Esophagus squamous epithelium (tissue), 4 donors: Measurements from ENCODE around the gene MYPN.

Source experiments
- POLR2A ChIP-seq, 4 donors: fragments of 450-650 bp; IDR thresholded peaks; one replicate each; pipeline ENCODE4 v1.6.1; 2017; ENCODE audit warnings: antibody characterized with exemption in 4 of 4, mild to moderate bottlenecking in 4 of 4, moderate library complexity in 3 of 4
- TF ChIP-seq, protein P1 (sequence below), 6 experiments: fragments of 450-650 bp in 4 of 6; fragments of 200-600 bp in 2 of 6; sonication (generic) in 2 of 6; IDR thresholded peaks; one replicate each; pipeline ENCODE4 v1.5.1; 2016 to 2019; ENCODE audit warnings: antibody characterized with exemption in 6 of 6, mild to moderate bottlenecking in 4 of 6, moderate library complexity in 4 of 6

- TF ChIP-seq, protein P1, sequence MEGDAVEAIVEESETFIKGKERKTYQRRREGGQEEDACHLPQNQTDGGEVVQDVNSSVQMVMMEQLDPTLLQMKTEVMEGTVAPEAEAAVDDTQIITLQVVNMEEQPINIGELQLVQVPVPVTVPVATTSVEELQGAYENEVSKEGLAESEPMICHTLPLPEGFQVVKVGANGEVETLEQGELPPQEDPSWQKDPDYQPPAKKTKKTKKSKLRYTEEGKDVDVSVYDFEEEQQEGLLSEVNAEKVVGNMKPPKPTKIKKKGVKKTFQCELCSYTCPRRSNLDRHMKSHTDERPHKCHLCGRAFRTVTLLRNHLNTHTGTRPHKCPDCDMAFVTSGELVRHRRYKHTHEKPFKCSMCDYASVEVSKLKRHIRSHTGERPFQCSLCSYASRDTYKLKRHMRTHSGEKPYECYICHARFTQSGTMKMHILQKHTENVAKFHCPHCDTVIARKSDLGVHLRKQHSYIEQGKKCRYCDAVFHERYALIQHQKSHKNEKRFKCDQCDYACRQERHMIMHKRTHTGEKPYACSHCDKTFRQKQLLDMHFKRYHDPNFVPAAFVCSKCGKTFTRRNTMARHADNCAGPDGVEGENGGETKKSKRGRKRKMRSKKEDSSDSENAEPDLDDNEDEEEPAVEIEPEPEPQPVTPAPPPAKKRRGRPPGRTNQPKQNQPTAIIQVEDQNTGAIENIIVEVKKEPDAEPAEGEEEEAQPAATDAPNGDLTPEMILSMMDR (IDR thresholded peaks at IDR 0.05), result no peak
- no peak for TF ChIP-seq POLR2A (IDR thresholded peaks at IDR 0.05)
Observed at GRCh38 chr10:68249297-68249696, 140.0 kb downstream of the MYPN start.
